ENCODE data around the gene RAB20. TPM values are rescaled to one million over a fixed set of nuclear protein-coding genes. Genes with fewer than 3 reads are reported as not detected.

Gene RAB20
- total and polyA plus RNA-seq, 2 experiments from 2014 or later = 2.7 to 6.4 TPM

DNA sequence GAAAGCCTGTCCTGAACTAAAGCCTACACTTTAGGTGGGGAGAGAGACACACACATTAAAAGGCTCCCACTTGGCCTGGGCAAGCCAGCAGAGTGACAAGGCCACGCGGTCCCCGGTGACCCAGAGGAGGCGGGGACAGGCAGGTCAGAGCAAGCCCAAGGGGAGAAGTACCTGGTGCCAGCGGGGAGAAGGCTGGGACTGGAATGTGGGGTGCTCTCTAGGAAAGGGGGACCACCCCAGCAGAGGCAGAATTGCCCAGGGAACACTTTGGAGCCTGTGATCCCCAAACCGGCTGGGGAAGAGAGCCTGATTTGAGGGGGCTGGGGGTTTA lies 82.3 kb downstream of the RAB20 start:
- Histone ChIP-seq H3K27ac (no peak overlapping the region), H3K4me3 (no peak overlapping the region), H3K36me3 (ENCODE audit: low read depth) (peaks cover 3% of the 10 kb centered on the region; the same call in 1 of the 2 replicates), H4K20me1 (ENCODE audit: insufficient read depth) (no peaks in the 10 kb centered on the region), H3K4me2 (ENCODE audit: unreplicated experiment) (no peak overlapping the region), H3K9me3 (ENCODE audit: low read depth) (no peaks in the 10 kb centered on the region), H3K27me3 (replicated peaks; ENCODE audit: insufficient read depth) (no peaks in the 10 kb centered on the region), H3F3A (ENCODE audit: insufficient read depth) (no peaks in the 10 kb centered on the region), H3K4me1 (ENCODE audit: insufficient read depth) (no peaks in the 10 kb centered on the region), H3K79me2 (ENCODE audit: insufficient read depth) (no peaks in the 10 kb centered on the region), H3K9me2 (ENCODE audit: insufficient read depth) (no peaks in the 10 kb centered on the region), H3K9ac (no peak overlapping the region), H2AFZ (no peak overlapping the region)
- in situ Hi-C loops (cut with MboI) = no loop called here
- TF ChIP-seq EZH2 (IDR thresholded peaks at IDR 0.05; ENCODE audit: insufficient read depth, poor library complexity, severe bottlenecking) (no peak), EZH2phosphoT487 (IDR thresholded peaks at IDR 0.05; ENCODE audit: insufficient read depth, low read depth) (no peak)
- WGBS, 2 experiments (ENCODE audit: low coverage in 1 of 2, low lambda C conversion rate in 2 of 2, missing lambda C conversion rate in 2 of 2) = 82 to 83% methylated on average over 6 of the region's 6 CpGs
- DNase-seq = no peak

DNA sequence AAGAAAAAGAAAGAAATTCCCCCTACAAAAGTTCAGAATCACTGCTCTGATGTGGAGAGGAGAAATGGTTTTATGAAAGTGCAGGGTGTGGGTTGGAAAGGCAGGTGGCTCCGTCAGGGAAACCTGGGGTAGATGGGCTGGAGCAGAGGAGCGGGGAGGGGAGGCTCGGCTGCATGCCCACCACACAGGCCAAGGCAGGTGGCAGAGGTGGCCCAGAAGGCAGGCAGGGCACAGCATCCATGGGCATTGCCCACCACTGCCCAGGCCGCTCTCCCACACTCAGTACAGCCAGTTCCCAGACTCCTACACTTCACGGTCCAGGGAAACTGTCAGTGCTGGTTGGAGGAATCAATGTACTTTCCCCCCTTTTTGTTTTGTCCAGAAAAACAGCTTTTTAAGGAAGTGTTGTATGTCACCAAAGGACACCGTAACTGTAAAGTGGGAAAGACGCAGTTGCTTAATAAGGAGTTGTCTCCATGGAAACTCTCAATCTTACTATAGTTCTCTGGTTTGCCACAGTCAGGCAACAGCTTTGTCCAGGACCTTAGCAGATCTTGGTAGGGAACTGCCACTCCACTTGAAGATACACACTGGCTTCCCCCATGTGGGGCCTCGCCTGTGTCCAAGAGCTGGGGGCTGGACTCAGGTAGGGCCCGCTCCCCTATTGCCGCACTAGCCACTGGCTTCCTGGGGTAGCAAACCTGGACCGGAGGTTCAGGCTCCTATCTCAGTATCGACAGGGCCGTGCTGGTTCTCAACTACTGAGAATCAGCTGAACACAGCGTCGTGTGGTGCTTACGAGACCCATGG lies 82.9 kb downstream of the RAB20 start:
- no peak overlapping the region for H3K9ac ChIP-seq
- DNase-seq = no peak
- no peaks in the 10 kb centered on the region for H3K27me3 ChIP-seq (replicated peaks; ENCODE audit: insufficient read depth)
- H3K27ac ChIP-seq = no peak overlapping the region
- no peak overlapping the region for H3K4me3 ChIP-seq
- H3K36me3 ChIP-seq (ENCODE audit: low read depth) = peaks cover 3% of the 10 kb centered on the region; the same call in 1 of the 2 replicates
- H3K9me2 ChIP-seq (ENCODE audit: insufficient read depth) = no peaks in the 10 kb centered on the region
- 93 to 94% methylated on average over 16 of the region's 16 CpGs for WGBS, 2 experiments (ENCODE audit: low coverage in 1 of 2, low lambda C conversion rate in 2 of 2, missing lambda C conversion rate in 2 of 2)
- no peaks in the 10 kb centered on the region for H3K9me3 ChIP-seq (ENCODE audit: low read depth)
- no peaks in the 10 kb centered on the region for H3K79me2 ChIP-seq (ENCODE audit: insufficient read depth)
- H2AFZ ChIP-seq = no peak overlapping the region
- in situ Hi-C loops (cut with MboI) = no loop called here
- no peak overlapping the region for H3K4me2 ChIP-seq (ENCODE audit: unreplicated experiment)
- H3K4me1 ChIP-seq (ENCODE audit: insufficient read depth) = no peaks in the 10 kb centered on the region
- H4K20me1 ChIP-seq (ENCODE audit: insufficient read depth) = no peaks in the 10 kb centered on the region
- no peaks in the 10 kb centered on the region for H3F3A ChIP-seq (ENCODE audit: insufficient read depth)
- no peak for TF ChIP-seq EZH2phosphoT487 (IDR thresholded peaks at IDR 0.05; ENCODE audit: insufficient read depth, low read depth)
- no peak for TF ChIP-seq EZH2 (IDR thresholded peaks at IDR 0.05; ENCODE audit: insufficient read depth, poor library complexity, severe bottlenecking)

DNA sequence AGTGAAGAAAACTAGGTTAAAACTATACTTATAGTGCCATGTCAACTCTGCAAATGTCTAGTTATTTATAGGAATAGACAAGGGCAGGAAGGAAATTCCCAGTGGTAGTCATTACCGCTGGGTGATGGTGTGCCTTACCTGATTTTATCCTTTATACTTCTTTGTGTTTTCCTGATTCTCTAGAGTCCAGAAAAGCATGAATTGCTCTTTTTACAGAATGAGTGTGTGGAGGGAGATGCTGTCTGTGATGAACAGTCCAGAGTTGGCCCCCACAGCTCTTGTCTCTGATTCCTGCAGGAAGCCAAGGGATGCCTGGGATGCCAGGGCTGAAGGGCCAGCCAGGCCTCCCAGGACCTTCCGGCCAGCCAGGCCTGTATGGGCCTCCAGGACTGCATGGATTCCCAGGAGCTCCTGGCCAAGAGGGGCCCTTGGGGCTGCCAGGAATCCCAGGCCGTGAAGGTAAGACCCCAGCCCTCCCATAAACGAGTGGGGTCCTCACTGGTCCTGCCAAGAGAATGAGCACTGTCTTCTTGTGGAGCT lies 83.7 kb downstream of the RAB20 start:
- in situ Hi-C loops (cut with MboI) = no loop called here
- no peaks in the 10 kb centered on the region for H3F3A ChIP-seq (ENCODE audit: insufficient read depth)
- no peaks in the 10 kb centered on the region for H3K9me3 ChIP-seq (ENCODE audit: low read depth)
- no peaks in the 10 kb centered on the region for H3K9me2 ChIP-seq (ENCODE audit: insufficient read depth)
- H4K20me1 ChIP-seq (ENCODE audit: insufficient read depth) = no peaks in the 10 kb centered on the region
- no peak overlapping the region for H3K4me3 ChIP-seq
- TF ChIP-seq EZH2 (IDR thresholded peaks at IDR 0.05; ENCODE audit: insufficient read depth, poor library complexity, severe bottlenecking) = no peak
- no peak for TF ChIP-seq EZH2phosphoT487 (IDR thresholded peaks at IDR 0.05; ENCODE audit: insufficient read depth, low read depth)
- H3K27me3 ChIP-seq (replicated peaks; ENCODE audit: insufficient read depth) = no peaks in the 10 kb centered on the region
- H2AFZ ChIP-seq = no peak overlapping the region
- no peak for DNase-seq
- WGBS, 2 experiments (ENCODE audit: low coverage in 1 of 2, low lambda C conversion rate in 2 of 2, missing lambda C conversion rate in 2 of 2) = 73 to 85% methylated on average over 4 of the region's 4 CpGs
- H3K9ac ChIP-seq = no peak overlapping the region
- no peak overlapping the region for H3K27ac ChIP-seq
- H3K36me3 ChIP-seq (ENCODE audit: low read depth) = peaks cover 3% of the 10 kb centered on the region; the same call in 1 of the 2 replicates
- no peaks in the 10 kb centered on the region for H3K4me1 ChIP-seq (ENCODE audit: insufficient read depth)
- no peak overlapping the region for H3K4me2 ChIP-seq (ENCODE audit: unreplicated experiment)
- H3K79me2 ChIP-seq (ENCODE audit: insufficient read depth) = no peaks in the 10 kb centered on the region

DNA sequence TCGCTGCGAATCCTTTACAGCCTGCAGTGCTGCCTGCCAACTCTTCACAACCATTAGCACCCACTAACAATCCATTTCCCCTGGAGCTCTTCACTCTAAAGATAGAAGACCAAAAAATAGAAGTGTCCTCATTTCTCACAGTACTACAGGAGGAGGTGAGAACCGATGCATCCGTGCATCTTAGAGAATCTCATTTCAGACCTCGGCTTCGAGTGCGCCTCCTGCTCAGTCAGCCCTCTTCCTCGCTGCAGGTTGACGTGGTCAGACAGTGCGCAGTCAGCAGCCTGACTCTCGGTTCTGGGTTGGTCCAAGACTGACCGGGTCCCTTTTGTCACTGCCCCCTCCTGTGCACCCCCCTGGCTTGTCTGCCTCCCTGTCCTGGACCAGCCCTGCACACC lies 85.3 kb downstream of the RAB20 start:
- Histone ChIP-seq H3K9ac (no peak overlapping the region), H3K9me2 (ENCODE audit: insufficient read depth) (no peaks in the 10 kb centered on the region), H3K36me3 (ENCODE audit: low read depth) (peaks cover 3% of the 10 kb centered on the region; the same call in 1 of the 2 replicates), H4K20me1 (ENCODE audit: insufficient read depth) (no peaks in the 10 kb centered on the region), H3K4me2 (ENCODE audit: unreplicated experiment) (no peak overlapping the region), H3K4me1 (ENCODE audit: insufficient read depth) (no peaks in the 10 kb centered on the region), H3K27ac (no peak overlapping the region), H3F3A (ENCODE audit: insufficient read depth) (no peaks in the 10 kb centered on the region), H3K79me2 (ENCODE audit: insufficient read depth) (no peaks in the 10 kb centered on the region), H3K27me3 (replicated peaks; ENCODE audit: insufficient read depth) (no peaks in the 10 kb centered on the region), H2AFZ (no peak overlapping the region), H3K9me3 (ENCODE audit: low read depth) (no peaks in the 10 kb centered on the region), H3K4me3 (no peak overlapping the region)
- DNase-seq = no peak
- TF ChIP-seq EZH2phosphoT487 (IDR thresholded peaks at IDR 0.05; ENCODE audit: insufficient read depth, low read depth) (no peak), EZH2 (IDR thresholded peaks at IDR 0.05; ENCODE audit: insufficient read depth, poor library complexity, severe bottlenecking) (no peak)
- in situ Hi-C loops (cut with MboI) = no loop called here
- 87 to 93% methylated on average over 11 to 12 of the region's 12 CpGs for WGBS, 2 experiments (ENCODE audit: low coverage in 1 of 2, low lambda C conversion rate in 2 of 2, missing lambda C conversion rate in 2 of 2)
